Astrocyte of the spinal cord (primary cell): Measurements from ENCODE around the gene ATP9B.
"Not testable (repeated sequence)": the region's sequence is repeated elsewhere in the genome, so short reads cannot be mapped to it uniquely, and the experiment has no call there.

Experiments used
- DNase-seq: peaks from one replicate; pipeline ENCODE4 v3.0.0; 2011; ENCODE audit warnings: low read depth, low spot score
- H3K4me3 ChIP-seq: 2 replicates; pipeline ENCODE4 v1.5.1; 2011; ENCODE audit warnings: low read depth, mild to moderate bottlenecking, low read length, moderate library complexity
- CTCF ChIP-seq: IDR thresholded peaks from 2 replicates; pipeline ENCODE4 v1.5.1; 2012; ENCODE audit warnings: low read depth, mild to moderate bottlenecking, low read length, inconsistent platforms
- in situ Hi-C: cut with HindIII; loops from 2 replicates; pipeline ENCODE4 v1.10.0; 2017; ENCODE audit warnings: low sequenced_read_pairs

The ATP9B gene

GRCh38 chr18:79375441-79376154 lies 306.4 kb downstream of the ATP9B start:
- no peak overlapping the region for H3K4me3 ChIP-seq
- in situ Hi-C loops = no loop called here
- TF ChIP-seq CTCF = no peak
- DNase-seq = no peak

- in situ Hi-C loops, H3K4me3 ChIP-seq, DNase-seq: not testable (repeated sequence)
Observed at GRCh38 chr18:79376661-79377060, 307.5 kb downstream of the ATP9B start.

- no peak overlapping the region for H3K4me3 ChIP-seq
- no peak for DNase-seq
- TF ChIP-seq CTCF = no peak
- in situ Hi-C loops = no loop called here
Observed at GRCh38 chr18:79377187-79377891, 308.1 kb downstream of the ATP9B start.

- TF ChIP-seq CTCF = peak; percentile 97
- in situ Hi-C loops = no loop called here
- peak; percentile 71 for DNase-seq
- H3K4me3 ChIP-seq = no peak overlapping the region
Observed at GRCh38 chr18:79378536-79379250, 309.5 kb downstream of the ATP9B start.

- in situ Hi-C loops = no loop called here
- DNase-seq = no peak
- H3K4me3 ChIP-seq = no peak overlapping the region
- TF ChIP-seq CTCF = no peak
Observed at GRCh38 chr18:79379251-79379905, 310.2 kb downstream of the ATP9B start.

- in situ Hi-C loops = no loop called here
- no peak for TF ChIP-seq CTCF
- DNase-seq = no peak
- H3K4me3 ChIP-seq = no peak overlapping the region
Observed at GRCh38 chr18:79379931-79380815, 311.0 kb downstream of the ATP9B start.
